MM.1S (cell line): ENCODE measurements around the gene SLIT3.
"Not testable (repeated sequence)": the region's sequence is repeated elsewhere in the genome, so short reads cannot be mapped to it uniquely, and the experiment has no call there.

Experiments
- DNase-seq: peaks from one replicate; pipeline ENCODE4 v3.0.0-alpha.2; 2015
- H2AFZ ChIP-seq: fragments of 300-600 bp; sonication (generic); 2 replicates; pipeline ENCODE4 v1.6.0; 2016; ENCODE audit warnings: antibody characterized with exemption, low read length
- H3F3A ChIP-seq: fragments of 300-600 bp; sonication (generic); 2 replicates; pipeline ENCODE4 v1.6.1; 2016; ENCODE audit warnings: mild to moderate bottlenecking, antibody characterized with exemption, low read length, moderate library complexity, mixed read lengths; ENCODE audit not compliant: insufficient read depth
- H3K27ac ChIP-seq: fragments of 300-600 bp; sonication (generic); 2 replicates; pipeline ENCODE4 v1.5.1; 2016; ENCODE audit warnings: mild to moderate bottlenecking, low read length
- H3K27me3 ChIP-seq: fragments of 300-600 bp; sonication (generic); replicated peaks from 2 replicates; pipeline ENCODE4 v1.6.0; 2016; ENCODE audit warnings: low read length; ENCODE audit not compliant: insufficient read depth
- H3K36me3 ChIP-seq: fragments of 300-600 bp; sonication (generic); replicated peaks from 2 replicates; pipeline ENCODE4 v1.6.1; 2016; ENCODE audit warnings: mild to moderate bottlenecking, low read length, mixed read lengths; ENCODE audit not compliant: insufficient read depth
- H3K4me1 ChIP-seq: fragments of 300-600 bp; sonication (generic); 2 replicates; pipeline ENCODE4 v1.6.1; 2016; ENCODE audit warnings: low read length, mixed read lengths
- H3K4me2 ChIP-seq: fragments of 300-600 bp; sonication (generic); 2 replicates; pipeline ENCODE4 v1.6.0; 2016; ENCODE audit warnings: low read depth, low read length
- H3K4me3 ChIP-seq: fragments of 300-600 bp; sonication (generic); 2 replicates; pipeline ENCODE4 v1.5.1; 2016; ENCODE audit warnings: low read length, mixed read lengths
- H3K79me2 ChIP-seq: fragments of 300-600 bp; sonication (generic); 2 replicates; pipeline ENCODE4 v1.6.1; 2016; ENCODE audit warnings: mixed run types, low read length, mixed read lengths
- H3K9ac ChIP-seq: fragments of 300-600 bp; sonication (generic); 2 replicates; pipeline ENCODE4 v1.6.1; 2016; ENCODE audit warnings: low read length, mixed read lengths
- H3K9me2 ChIP-seq: fragments of 300-600 bp; sonication (generic); replicated peaks from 2 replicates; pipeline ENCODE4 v1.6.1; 2016; ENCODE audit warnings: mild to moderate bottlenecking, low read length, mixed read lengths; ENCODE audit not compliant: insufficient read depth
- H3K9me3 ChIP-seq: fragments of 300-600 bp; sonication (generic); replicated peaks from 2 replicates; pipeline ENCODE4 v1.6.1; 2016; ENCODE audit warnings: mild to moderate bottlenecking, low read length, mixed read lengths; ENCODE audit not compliant: insufficient read depth
- H4K20me1 ChIP-seq: fragments of 300-600 bp; sonication (generic); 2 replicates; pipeline ENCODE4 v1.6.1; 2016; ENCODE audit warnings: mild to moderate bottlenecking, low read length, moderate library complexity, mixed read lengths; ENCODE audit not compliant: insufficient read depth
- CTCF ChIP-seq: fragments of 300-600 bp; sonication (generic); IDR thresholded peaks from 2 replicates; pipeline ENCODE4 v1.5.1; 2016; ENCODE audit warnings: antibody characterized with exemption, low read length, mixed read lengths
- EZH2 ChIP-seq: fragments of 300-600 bp; sonication (generic); optimal IDR thresholded peaks from 2 replicates; pipeline ENCODE3; 2017; ENCODE audit warnings: low read depth, mild to moderate bottlenecking, antibody characterized with exemption, low read length, mixed read lengths

Gene SLIT3

GRCh38 chr5:168747987-168748777 lies 552.8 kb downstream of the SLIT3 start:
- Histone ChIP-seq H3K9ac (no peak overlapping the region), H4K20me1 (no peaks in the 10 kb centered on the region), H3K4me1 (no peaks in the 10 kb centered on the region), H3F3A (no peaks in the 10 kb centered on the region), H3K9me3 (no peaks in the 10 kb centered on the region), H3K4me2 (no peak overlapping the region), H3K9me2 (no peaks in the 10 kb centered on the region), H3K27me3 (no peaks in the 10 kb centered on the region), H3K79me2 (no peaks in the 10 kb centered on the region), H3K36me3 (no peaks in the 10 kb centered on the region), H3K27ac (no peak overlapping the region), H2AFZ (no peak overlapping the region), H3K4me3 (no peak overlapping the region)
- peak; percentile 54 for DNase-seq
- TF ChIP-seq EZH2 (no peak), CTCF (peak; percentile 72)

- DNase-seq: no peak
- Histone ChIP-seq H2AFZ (no peak overlapping the region), H3K27ac (no peak overlapping the region), H3K4me3 (no peak overlapping the region), H3K79me2 (no peaks in the 10 kb centered on the region), H3K4me2 (no peak overlapping the region), H3K9me3 (no peaks in the 10 kb centered on the region), H3K36me3 (no peaks in the 10 kb centered on the region), H3K9me2 (no peaks in the 10 kb centered on the region), H3F3A (no peaks in the 10 kb centered on the region), H3K27me3 (no peaks in the 10 kb centered on the region), H3K4me1 (no peaks in the 10 kb centered on the region), H4K20me1 (no peaks in the 10 kb centered on the region), H3K9ac (no peak overlapping the region)
- TF ChIP-seq EZH2 (no peak), CTCF (no peak)
Observed at GRCh38 chr5:168746893-168747640, 553.9 kb downstream of the SLIT3 start.

GRCh38 chr5:168746126-168746892 lies 554.6 kb downstream of the SLIT3 start:
- H3K4me3 ChIP-seq, H3K79me2 ChIP-seq, H4K20me1 ChIP-seq, DNase-seq, H3K4me1 ChIP-seq, H3K27ac ChIP-seq, H3K9me2 ChIP-seq, H3K4me2 ChIP-seq, H3K9ac ChIP-seq, H3K36me3 ChIP-seq, H3K9me3 ChIP-seq, H3F3A ChIP-seq, H2AFZ ChIP-seq, H3K27me3 ChIP-seq: not testable (repeated sequence)
